Panc1 (cell line): ENCODE data around the gene CAVIN1. TPM values are rescaled to one million over a fixed set of nuclear protein-coding genes. Genes with fewer than 3 reads are reported as not detected.
A peak's percentile ranks its signal among the peaks of the same experiment; 100 is the strongest.

Source experiments
- ATAC-seq: fragments of 200-7000 bp; cut with Tn5 transposase; 2 replicates; pipeline ENCODE4 v1.9.1; 2020; ENCODE audit warnings: mild to moderate bottlenecking, moderate library complexity
- BruUV-seq: library from RNA; stranded (reverse); fragments of 400-500 nt; replicated peaks from 2 replicates; lab custom pipeline; 2021; lab: Mats Ljungman, UMichigan
- CTCF ChIA-PET: fragments of 300-600 bp; sonication (Branson Sonifier 250); formaldehyde crosslinking; loops from one replicate; lab custom pipeline; 2022; ENCODE audit warnings: antibody characterized with exemption; lab: Charles Lee
- POLR2A ChIA-PET: fragments of 300-600 bp; sonication (Branson Sonifier 250); formaldehyde crosslinking; loops from one replicate; lab custom pipeline; 2022; ENCODE audit warnings: antibody characterized with exemption; lab: Charles Lee
- DNase-seq: peaks from one replicate; pipeline ENCODE4 v3.0.0-alpha.2; 2010; ENCODE audit warnings: low read depth, low spot score
- H3K27ac ChIP-seq: 2 replicates; pipeline ENCODE4 v1.5.1; 2011; ENCODE audit warnings: mild to moderate bottlenecking, low read length, inconsistent platforms
- H3K27me3 ChIP-seq: fragments of 200-500 bp; sonication (Bioruptor generic); 2 replicates; pipeline ENCODE4 v1.6.0; 2014; ENCODE audit warnings: low read length, inconsistent platforms; ENCODE audit not compliant: control insufficient read depth, insufficient read depth
- H3K36me3 ChIP-seq: fragments of 200-500 bp; sonication (Bioruptor generic); 2 replicates; pipeline ENCODE4 v1.5.1; 2014; ENCODE audit warnings: inconsistent platforms, mild to moderate bottlenecking, low read length, moderate library complexity; ENCODE audit not compliant: control insufficient read depth, insufficient read depth
- H3K4me1 ChIP-seq: 2 replicates; pipeline ENCODE4 v1.5.1; 2011; ENCODE audit warnings: inconsistent platforms, mild to moderate bottlenecking, low read length, moderate library complexity; ENCODE audit not compliant: control insufficient read depth, insufficient read depth
- H3K4me3 ChIP-seq, 2 experiments: 2 replicates each; pipeline ENCODE4 v1.5.1; 2011 to 2012; ENCODE audit warnings: low read depth in 2 of 2, low read length in 2 of 2, mild to moderate bottlenecking in 2 of 2, inconsistent platforms in 1 of 2, moderate library complexity in 1 of 2
- H3K9me3 ChIP-seq: fragments of 200-500 bp; sonication (Bioruptor generic); 2 replicates; pipeline ENCODE4 v1.5.1; 2014; ENCODE audit warnings: low read depth, mild to moderate bottlenecking, inconsistent platforms, low read length, moderate library complexity; ENCODE audit not compliant: control insufficient read depth, insufficient read depth
- CTCF ChIP-seq: fragments of 450-650 bp; IDR thresholded peaks from 2 replicates; pipeline ENCODE4 v1.5.1; 2017; ENCODE audit warnings: mild to moderate bottlenecking
- POLR2AphosphoS5 ChIP-seq: IDR thresholded peaks from 2 replicates; pipeline ENCODE4 v1.6.1; 2012; ENCODE audit warnings: mild to moderate bottlenecking, low read depth, low read length, moderate library complexity
- REST ChIP-seq, 2 experiments: IDR thresholded peaks; 2 replicates each; pipeline ENCODE4 v1.6.1; 2011 to 2012; ENCODE audit warnings: low read depth in 2 of 2, control low read depth in 1 of 2, low read length in 1 of 2, mild to moderate bottlenecking in 1 of 2, moderate library complexity in 1 of 2; ENCODE audit not compliant: insufficient read depth in 1 of 2
- SIN3A ChIP-seq: IDR thresholded peaks from 2 replicates; pipeline ENCODE4 v1.6.1; 2012; ENCODE audit warnings: low read depth, mild to moderate bottlenecking, low read length, moderate library complexity, borderline replicate concordance; ENCODE audit not compliant: insufficient read depth
- TCF7L2 ChIP-seq: IDR thresholded peaks from 2 replicates; pipeline ENCODE4 v1.6.1; 2011; ENCODE audit warnings: mild to moderate bottlenecking, low read depth, low read length, inconsistent platforms
- in situ Hi-C: cut with HindIII; loops from 2 replicates; pipeline ENCODE4 v1.10.0; 2016; ENCODE audit warnings: low sequenced_read_pairs, low pct_unique_long_range_greater_than_20kb
- intact Hi-C: fragments of 100-400 bp; cut with micrococcal nuclease; formaldehyde crosslinking; loops from one replicate; pipeline ENCODE4 v1.10.0; 2022; ENCODE audit not compliant: unreplicated experiment
- total RNA-seq: library from RNA; stranded (reverse); gene quantifications from one replicate; pipeline ENCODE4 v1.2.1, GENCODE V29; 2021; ENCODE audit not compliant: unreplicated experiment

Gene CAVIN1
- total RNA-seq, 1 experiment from 2014 or later, result 315 TPM

- no peaks in the 10 kb centered on the region for H3K9me3 ChIP-seq
- ChIA-PET CTCF (no interaction called here), POLR2A (interaction anchor here (0.6 to 0.7 kb wide), 3 partner anchors 17 to 50 kb away, joined by 3 to 14 read pairs (median 8); no protein-coding TSS in a partner anchor)
- H3K4me1 ChIP-seq, result peaks cover 5% of the 10 kb centered on the region; the same call in 1 of the 2 replicates
- peak within 1 kb of the TSS; percentile 91 to 93 for H3K4me3 ChIP-seq
- no TSS peak for BruUV-seq
- H3K27me3 ChIP-seq, result no peaks in the 10 kb centered on the region
- intact Hi-C loops, result no loop called here
- no peak for TF ChIP-seq SIN3A
- TF ChIP-seq POLR2AphosphoS5, result peak; percentile 57
- in situ Hi-C loops, result no loop called here
- H3K36me3 ChIP-seq, result peaks cover 3% of the 10 kb centered on the region; the same call in 1 of the 2 replicates
- peak within 1 kb of the TSS; percentile 92 for H3K27ac ChIP-seq
- DNase-seq (no peak), ATAC-seq (peak; percentile 98)
These were observed 35.6 kb upstream of the CAVIN1 start, which contains the start of gene ATP6V0A1 for GRCh38 chr17:42458497-42459255. TSS of gene ATP6V0A1 (plus strand) at chr17:42458878. CDS start at chr17:42460895, 2,017 bp downstream.

GRCh38 chr17:42457107-42457792 is 34.2 kb upstream of the CAVIN1 start:
- peak overlapping the region; percentile 7; the same call in 1 of the 2 replicates for H3K27ac ChIP-seq
- CTCF ChIA-PET, result no interaction called here
- no peaks in the 10 kb centered on the region for H3K27me3 ChIP-seq
- H3K4me1 ChIP-seq, result peaks cover 5% of the 10 kb centered on the region; the same call in 1 of the 2 replicates
- POLR2A ChIA-PET, result no interaction called here
- DNase-seq, result no peak
- TF ChIP-seq CTCF, result no peak
- TF ChIP-seq POLR2AphosphoS5, result no peak
- BruUV-seq, result no TSS peak
- no peaks in the 10 kb centered on the region for H3K9me3 ChIP-seq
- ATAC-seq, result no peak
- in situ Hi-C loops (no loop called here), intact Hi-C loops (no loop called here)
- no peak overlapping the region for H3K4me3 ChIP-seq
- H3K36me3 ChIP-seq, result peaks cover 3% of the 10 kb centered on the region; the same call in 1 of the 2 replicates

GRCh38 chr17:42456223-42457106 is 33.4 kb upstream of the CAVIN1 start:
- H3K9me3 ChIP-seq, result no peaks in the 10 kb centered on the region
- no peak for TF ChIP-seq CTCF
- TF ChIP-seq POLR2AphosphoS5, result no peak
- no peak for TF ChIP-seq REST (IDR thresholded peaks at IDR 0.05; ENCODE audit: insufficient read depth in 1 of 2, low read depth in 2 of 2, low read length in 1 of 2)
- TF ChIP-seq SIN3A, result no peak
- TF ChIP-seq TCF7L2, result no peak
- H3K27me3 ChIP-seq, result no peaks in the 10 kb centered on the region
- H3K36me3 ChIP-seq, result peaks cover 3% of the 10 kb centered on the region; the same call in 1 of the 2 replicates
- POLR2A ChIA-PET, result no interaction called here
- H3K4me3 ChIP-seq, result no peak overlapping the region
- DNase-seq, result no peak
- no TSS peak for BruUV-seq
- peaks cover 5% of the 10 kb centered on the region; the same call in 1 of the 2 replicates for H3K4me1 ChIP-seq
- in situ Hi-C loops (no loop called here), intact Hi-C loops (no loop called here)
- peak overlapping the region; percentile 57; the same call in 1 of the 2 replicates for H3K27ac ChIP-seq
- no peak for ATAC-seq
- CTCF ChIA-PET, result interaction anchor here (1.2 kb wide), 1 partner anchor 30 kb away, joined by 8 read pairs; no protein-coding TSS in a partner anchor
